ENCODE data around the gene NUBPL.
"Not testable (repeated sequence)": the region's sequence is repeated elsewhere in the genome, so short reads cannot be mapped to it uniquely, and the experiment has no call there.

NUBPL gene

DNA sequence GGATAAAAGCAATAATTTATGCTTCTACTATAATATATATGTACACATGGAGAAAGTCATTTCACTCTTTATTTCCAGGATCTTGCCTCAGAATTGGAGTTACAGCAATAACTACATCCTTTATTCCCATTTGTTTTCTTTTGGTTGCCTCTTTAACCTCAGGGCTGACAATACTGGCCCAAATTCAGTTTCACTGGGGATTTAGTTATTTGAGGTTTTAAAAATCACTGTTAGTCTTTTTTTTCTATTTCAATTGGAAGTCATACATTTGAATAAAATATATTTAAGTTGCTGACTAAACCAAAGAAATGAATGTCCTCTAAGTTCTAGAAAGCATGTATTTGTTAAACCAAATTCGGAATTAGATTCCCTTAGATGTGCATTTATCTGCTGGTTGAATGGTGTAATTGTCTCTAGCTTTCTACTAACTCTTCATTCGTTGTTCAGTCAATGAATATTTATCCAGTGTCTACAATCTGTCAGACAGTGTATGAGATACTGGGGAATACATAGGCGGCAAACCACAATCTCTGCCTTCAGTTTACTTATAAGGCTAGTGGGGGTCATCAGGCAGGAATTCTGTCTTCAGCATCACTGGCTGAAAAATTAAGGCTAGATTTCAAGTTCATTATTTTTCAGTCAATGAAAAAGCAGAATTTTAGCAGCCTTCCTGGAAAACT is 325.1 kb downstream of the NUBPL start:
- DNase-seq, result no peak

DNA sequence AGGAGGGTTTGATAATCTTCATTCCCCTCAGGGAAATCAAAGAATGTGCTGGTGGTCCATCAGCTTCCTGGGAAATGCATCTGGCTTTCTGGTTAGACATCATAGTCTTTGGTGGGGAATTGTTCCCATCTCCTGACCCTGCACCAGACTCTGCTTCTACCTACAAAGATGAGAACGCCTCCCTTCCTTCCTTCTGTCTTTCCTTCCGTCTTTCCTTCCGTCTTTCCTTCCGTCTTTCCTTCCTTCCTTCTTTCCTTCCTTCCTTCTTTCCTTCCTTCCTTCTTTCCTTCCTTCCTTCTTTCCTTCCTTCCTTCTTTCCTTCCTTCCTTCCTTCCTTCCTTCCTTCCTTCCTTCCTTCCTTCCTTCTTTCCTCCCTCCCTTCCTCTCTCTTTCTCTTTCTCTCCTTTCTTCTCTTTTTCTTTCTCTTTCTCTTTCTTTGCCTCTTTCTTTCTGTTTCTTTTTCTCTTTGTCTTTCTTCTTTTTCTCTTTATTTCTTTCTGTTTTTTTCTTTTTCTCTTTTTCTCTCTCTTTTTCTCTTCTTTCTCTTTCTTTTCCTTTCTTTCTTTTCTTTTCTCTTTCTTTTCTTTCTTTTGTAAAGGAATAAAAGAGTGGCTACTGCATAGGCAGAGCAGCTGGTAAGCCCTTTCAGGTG is 326.9 kb downstream of the NUBPL start:
- no peak for DNase-seq

DNA sequence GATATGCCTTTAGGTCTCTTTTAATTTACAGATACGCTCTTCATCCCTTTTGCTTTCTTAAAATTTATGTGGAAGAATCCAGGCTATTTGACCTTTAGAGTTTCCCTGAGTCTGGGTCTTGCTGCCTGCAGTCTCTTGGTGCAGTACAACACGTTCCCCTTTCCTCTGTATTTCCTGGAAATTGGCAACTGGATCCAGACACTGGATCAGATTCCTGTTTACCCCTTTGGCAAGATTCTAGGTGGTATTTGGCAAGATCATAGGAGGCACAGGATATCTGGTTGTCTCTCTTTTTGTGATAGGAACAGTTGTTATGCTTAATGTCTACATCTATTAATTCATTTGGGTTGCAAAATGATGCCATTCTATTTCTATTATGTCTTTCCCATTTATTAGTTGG is 328.1 kb downstream of the NUBPL start:
- no peak for DNase-seq

DNA sequence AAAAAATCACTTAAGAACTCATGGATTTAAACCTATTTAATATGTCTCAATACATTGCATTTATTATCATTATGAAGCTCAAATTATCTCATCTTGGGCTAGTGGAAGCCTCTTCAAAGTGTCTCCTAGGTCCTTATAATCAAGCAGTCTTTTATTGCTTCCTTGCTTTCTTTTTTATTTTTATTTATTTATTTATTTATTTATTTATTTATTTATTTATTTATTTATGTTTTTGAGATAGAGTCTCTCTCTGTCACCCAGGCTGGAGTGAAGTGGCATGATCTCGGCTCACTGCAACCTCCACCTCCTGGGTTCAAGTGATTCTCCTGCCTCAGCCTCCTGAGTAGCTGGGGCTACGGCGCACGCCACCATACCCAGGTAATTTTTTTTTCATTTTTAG is 329.0 kb downstream of the NUBPL start:
- not testable (repeated sequence) for DNase-seq

DNA sequence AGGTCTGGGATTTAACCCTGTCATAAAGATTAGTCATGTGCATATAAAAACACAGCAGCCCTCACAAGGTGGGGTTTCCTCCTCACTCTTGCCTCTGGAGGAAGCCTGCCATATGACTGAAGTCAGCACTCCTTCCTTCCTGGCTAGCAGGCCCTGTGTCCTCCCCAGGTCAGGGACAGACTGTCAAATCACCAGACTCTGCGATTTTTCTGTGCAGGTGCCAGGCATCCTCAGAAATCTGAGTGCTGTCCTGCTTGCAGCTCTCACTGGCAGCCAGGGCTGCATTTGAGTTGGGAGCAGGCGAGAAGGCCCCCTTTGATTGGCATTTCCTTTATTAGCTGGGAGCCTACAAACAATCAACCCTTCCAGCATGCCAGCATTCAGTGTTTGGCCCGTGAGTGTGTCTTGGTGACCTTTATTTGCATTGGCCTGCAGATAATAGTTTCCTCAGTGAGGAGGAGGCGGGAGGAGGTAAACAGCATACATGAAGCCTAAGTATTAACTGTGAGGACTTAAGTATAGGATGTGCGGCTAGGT is 332.1 kb downstream of the NUBPL start:
- DNase-seq, result peak; percentile 62

DNA sequence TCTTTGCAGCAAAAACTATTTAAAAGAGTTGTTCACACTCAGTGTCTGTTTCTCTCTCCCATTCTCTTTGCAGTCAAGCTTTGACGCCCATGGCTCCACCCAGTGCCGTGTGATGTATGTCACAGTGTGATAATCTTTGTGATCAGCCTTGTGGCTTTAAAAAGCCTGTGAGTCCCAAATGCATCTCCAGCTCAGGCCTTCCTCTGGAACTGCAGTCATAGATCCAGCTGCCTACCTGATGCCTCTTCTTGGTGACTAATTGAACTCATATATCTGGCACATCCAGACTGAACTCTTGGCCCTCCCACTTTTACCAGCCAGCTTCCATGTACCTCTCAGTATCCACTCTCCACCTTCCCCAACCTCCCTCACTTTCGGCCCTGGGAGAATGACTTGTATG is 333.1 kb downstream of the NUBPL start:
- DNase-seq, result peak; percentile 65

DNA sequence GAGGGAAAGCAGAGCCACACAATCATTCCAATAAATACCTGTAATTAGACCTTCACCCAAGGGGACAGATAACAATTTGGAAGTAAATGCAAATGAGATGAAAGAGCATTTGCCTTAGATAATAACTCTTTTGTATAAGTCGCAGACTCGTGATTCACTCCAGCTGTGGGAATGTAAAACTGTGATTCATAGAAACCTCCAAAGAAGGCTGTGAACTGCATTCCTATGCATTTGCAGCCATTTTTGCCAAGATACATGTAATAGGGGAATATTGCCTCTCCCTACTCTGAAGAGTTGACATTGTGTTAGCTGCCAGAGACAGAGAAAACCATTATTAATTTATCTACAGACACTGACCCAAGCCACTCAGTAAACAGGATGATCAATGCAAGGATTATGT is 334.0 kb downstream of the NUBPL start:
- no peak for DNase-seq

DNA sequence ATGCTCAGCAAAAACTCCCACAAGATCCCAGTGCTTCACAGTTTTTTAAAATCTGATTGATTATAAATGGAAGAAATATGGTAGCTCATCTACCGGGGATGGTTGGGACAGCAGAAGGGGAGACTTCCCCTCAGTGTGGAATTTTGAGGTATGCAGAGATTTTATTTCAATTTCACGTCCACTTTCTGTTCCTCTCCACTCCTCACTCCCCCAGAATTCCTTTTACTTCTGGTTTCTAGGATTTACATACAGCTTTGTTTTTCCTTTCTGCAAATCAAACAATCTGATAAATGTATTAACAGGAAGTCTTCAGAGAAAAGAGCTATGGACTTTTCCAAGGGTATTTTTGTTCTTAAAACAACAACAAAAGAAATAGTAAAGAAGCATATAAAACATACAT is 334.4 kb downstream of the NUBPL start:
- no peak for DNase-seq

DNA sequence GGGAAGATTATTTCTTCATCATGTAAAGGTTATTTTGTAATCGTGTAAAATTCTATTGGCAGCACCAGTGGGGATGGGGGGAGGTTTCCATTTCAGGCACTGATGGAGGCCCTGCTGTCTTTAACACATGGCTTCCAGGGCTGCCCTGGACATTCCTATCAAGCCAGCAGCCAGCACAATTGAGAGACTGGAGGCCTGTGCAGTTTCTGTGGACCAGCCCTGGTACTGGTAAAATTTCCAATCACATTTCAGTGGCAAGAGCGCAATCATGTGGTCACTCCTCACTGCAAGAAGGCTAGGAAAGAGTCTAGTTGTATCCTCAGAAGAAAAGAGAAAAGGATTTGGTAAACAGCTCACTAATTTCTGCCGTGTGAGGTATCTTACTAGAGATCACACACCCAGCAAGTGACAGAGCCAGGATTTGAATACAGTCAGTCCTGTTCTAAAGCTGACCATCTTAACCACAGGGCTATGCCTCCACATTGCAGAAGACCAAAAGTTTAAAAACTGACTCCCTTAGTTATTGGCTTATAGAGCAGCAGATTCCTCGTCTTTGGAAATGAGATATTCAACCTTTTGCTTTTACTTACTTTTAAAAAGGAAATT is 336.5 kb downstream of the NUBPL start:
- peak; percentile 74 for DNase-seq

DNA sequence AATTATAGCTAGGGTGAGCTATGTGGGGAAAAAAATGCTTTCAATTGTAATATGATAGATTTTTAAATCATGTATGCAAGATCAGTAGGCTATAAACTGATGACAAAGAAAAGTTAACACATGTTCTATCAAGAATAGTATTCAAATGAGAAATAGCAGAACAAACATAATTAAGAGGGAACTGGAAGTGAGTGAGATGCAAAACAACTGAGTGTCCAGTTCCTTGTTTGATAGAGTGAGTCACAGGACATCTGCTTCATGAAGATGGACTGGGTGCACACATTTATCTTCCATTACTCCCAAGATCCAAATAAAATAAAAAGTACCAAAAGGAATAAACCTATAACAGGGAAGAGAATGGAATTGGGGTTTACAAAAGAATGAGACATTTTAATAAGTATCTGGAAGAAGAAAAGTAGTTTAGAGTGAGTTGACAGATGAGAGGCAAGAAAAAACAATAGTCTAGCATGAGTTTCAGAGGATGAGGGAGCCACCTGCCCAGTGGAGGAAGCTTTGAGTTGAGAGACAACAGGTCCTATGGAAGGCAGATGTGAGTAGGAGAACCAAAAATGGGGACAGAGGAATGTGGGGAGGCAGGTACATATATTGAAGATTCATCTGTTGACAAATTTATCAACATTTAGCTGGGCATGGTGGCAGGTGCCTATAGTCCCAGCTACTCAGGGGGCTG is 337.8 kb downstream of the NUBPL start:
- no peak for DNase-seq

DNA sequence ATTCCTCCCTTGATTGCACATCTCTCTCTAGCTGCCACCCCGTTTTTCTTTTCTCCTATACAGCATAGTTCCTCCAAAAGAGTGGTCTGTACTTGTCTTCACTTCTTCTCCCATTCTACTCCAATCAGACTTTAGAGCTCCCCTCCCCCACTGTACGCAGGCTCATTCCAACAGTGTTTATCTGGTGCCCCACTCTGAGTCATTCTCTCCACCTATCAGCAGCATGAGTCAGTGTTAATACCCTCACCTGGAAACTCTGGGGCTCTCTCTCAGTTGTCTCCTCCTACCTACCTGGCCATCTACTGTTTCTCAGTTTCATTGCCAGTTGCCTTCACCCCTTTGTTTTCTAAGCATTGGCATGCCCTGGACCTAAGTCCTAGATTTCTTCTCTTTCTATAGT is 340.8 kb downstream of the NUBPL start:
- DNase-seq, result peak; percentile 88

DNA sequence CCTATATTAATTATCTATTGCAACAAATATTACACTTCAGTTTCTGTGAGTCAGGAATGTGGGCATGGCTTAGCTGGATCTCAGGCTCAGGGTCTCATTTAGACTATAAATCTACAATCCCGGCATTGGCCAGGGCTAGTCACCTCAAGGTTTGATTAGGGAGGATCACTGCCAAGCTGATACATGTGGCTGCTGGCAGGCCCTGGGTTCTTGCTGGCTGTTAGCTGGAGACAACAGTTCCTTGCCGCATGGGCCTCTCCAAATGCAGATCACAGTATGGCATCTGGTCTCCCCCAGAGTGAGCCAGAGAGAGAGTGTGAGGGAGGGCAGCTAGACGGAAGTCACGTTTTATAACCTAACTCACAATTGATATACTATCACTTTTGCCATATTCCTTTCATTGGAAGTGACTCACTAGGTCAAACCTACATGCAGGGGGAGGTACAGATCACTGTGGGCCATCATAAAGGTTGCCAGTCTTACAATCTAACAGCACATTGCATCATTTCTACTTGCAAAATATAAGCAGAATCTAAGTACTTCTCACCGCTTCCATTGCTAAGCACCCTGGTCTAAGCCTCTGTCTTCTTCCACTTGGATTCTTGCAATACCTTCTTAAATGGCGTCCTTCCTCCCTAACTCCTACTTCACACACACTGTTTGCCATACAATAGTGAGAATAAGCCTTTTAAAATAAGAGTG is 341.9 kb downstream of the NUBPL start:
- no peak for DNase-seq

DNA sequence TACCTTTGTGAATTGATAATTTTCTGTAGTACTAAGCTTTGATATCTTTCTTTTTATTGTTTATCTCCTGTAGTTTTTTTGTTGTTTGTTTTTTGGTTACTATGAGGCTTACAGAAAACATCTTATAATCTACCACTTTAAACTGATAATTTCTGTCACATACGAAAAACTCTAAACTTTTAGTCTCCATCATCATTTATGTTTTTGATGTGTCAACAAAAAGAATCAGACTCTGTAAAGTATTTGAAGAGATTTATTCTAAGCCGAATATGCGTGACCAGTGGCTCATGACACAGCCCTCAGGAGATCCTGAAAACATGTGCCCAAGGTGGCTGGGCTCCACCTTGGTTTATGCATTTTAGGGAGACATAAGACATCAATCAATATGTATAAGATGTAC is 348.8 kb downstream of the NUBPL start:
- no peak for DNase-seq
